Kidney (tissue), 11 donors: Measurements from ENCODE around the gene PRAMEF5. TPM values are rescaled to one million over a fixed set of nuclear protein-coding genes. Genes with fewer than 3 reads are reported as not detected.
A peak's percentile ranks its signal among the peaks of the same experiment; 100 is the strongest.
"Not testable (repeated sequence)": the region's sequence is repeated elsewhere in the genome, so short reads cannot be mapped to it uniquely, and the experiment has no call there.

Experiments used
- DNase-seq, 5 donors: peaks; one replicate each; pipeline ENCODE4 v3.0.0-alpha.2; 2013 to 2020
- FAIRE-seq: peaks from 2 replicates; lab custom pipeline; 2012; peaks lifted over from hg19 to GRCh38; lab: Jason Lieb, UNC
- H3K27ac ChIP-seq, 2 donors: one replicate each; pipeline ENCODE4 v1.7.0; 2013; ENCODE audit warnings: low read depth in 2 of 2, low read length in 2 of 2, inconsistent platforms in 1 of 2
- H3K27me3 ChIP-seq: one replicate; pipeline ENCODE4 v1.7.1; 2013; ENCODE audit warnings: low read length, inconsistent platforms; ENCODE audit not compliant: control insufficient read depth, insufficient read depth
- H3K36me3 ChIP-seq, 3 donors: one replicate each; pipeline versions ENCODE4 v1.7.0 to v1.7.1; 2013; ENCODE audit warnings: low read length in 3 of 3, control low read depth in 1 of 3, inconsistent platforms in 1 of 3; ENCODE audit not compliant: insufficient read depth in 3 of 3, control insufficient read depth in 2 of 3
- H3K4me1 ChIP-seq, 3 donors: one replicate each; pipeline versions ENCODE4 v1.7.0 to v1.7.1; 2013; ENCODE audit warnings: low read length in 3 of 3, inconsistent platforms in 1 of 3, low read depth in 1 of 3; ENCODE audit not compliant: control insufficient read depth in 2 of 3, insufficient read depth in 2 of 3
- H3K4me3 ChIP-seq, 3 donors: one replicate each; pipeline versions ENCODE4 v1.7.0 to v1.8.1; 2013; ENCODE audit warnings: low read length in 3 of 3, control low read depth in 1 of 3, inconsistent platforms in 1 of 3
- H3K9ac ChIP-seq, 3 donors: one replicate each; pipeline versions ENCODE4 v1.7.0 to v1.7.1; 2013; ENCODE audit warnings: low read length in 3 of 3, control low read depth in 1 of 3, inconsistent platforms in 1 of 3
- H3K9me3 ChIP-seq, 3 donors: one replicate each; pipeline versions ENCODE4 v1.7.0 to v1.7.1; 2013; ENCODE audit warnings: low read length in 3 of 3, control low read depth in 1 of 3, inconsistent platforms in 1 of 3; ENCODE audit not compliant: control insufficient read depth in 2 of 3, insufficient read depth in 1 of 3
- intact Hi-C: fragments of 100-400 bp; cut with DNase I; formaldehyde crosslinking; loops from one replicate; pipeline ENCODE4 v1.11.1; 2022
- polyA plus RNA-seq: library from polyadenylated mRNA; stranded (reverse); fragments of 350-450 nt; fragmentation: Illumina TruSeq; extraction: RNeasy Lipid Tissue Mini Kit (QIAGEN cat#74804); gene quantifications from one replicate; pipeline ENCODE4 v1.2.3, GENCODE V29; 2014; ENCODE audit warnings: low read depth, low replicate concordance; ENCODE audit not compliant: insufficient read depth
- total RNA-seq: library from RNA; stranded (reverse); fragmentation: NEBNext Ultra II Directional; extraction: Animal tissue kit (Norgen Biotek cat#: 25700); gene quantifications from one replicate; pipeline ENCODE4 v1.2.1, GENCODE V29; 2021
- donor health status: control.
- donor health status: control.
- donor health status: DM: yes; HTN: yes; CAD: no.
- donor health status: Normal renal cell carcinoma (clear cell type).

Gene PRAMEF5
- total and polyA plus RNA-seq, 2 donors from 2014 or later, result not detected

DNA sequence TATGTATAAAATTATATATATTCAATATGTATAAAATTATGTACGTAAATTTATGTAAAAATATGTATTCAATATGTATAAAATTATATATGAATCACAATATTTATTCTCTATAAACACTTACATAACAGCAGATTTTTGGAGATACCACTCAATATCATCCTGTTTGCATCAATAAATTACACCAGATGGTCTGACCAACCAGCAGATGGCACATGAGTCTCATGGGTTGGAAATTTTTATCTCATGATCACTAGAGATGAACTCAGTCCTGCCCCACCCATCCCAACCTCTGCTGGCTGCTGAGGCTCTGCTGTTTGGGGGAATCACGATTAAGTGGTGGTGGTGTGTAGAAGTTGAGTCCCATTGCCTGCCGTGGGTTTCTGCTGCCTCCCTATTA lies 25.6 kb downstream of the PRAMEF5 start:
- intact Hi-C loops, H3K27ac ChIP-seq, H3K4me1 ChIP-seq, H3K9me3 ChIP-seq, H3K36me3 ChIP-seq, H3K9ac ChIP-seq, H3K27me3 ChIP-seq, H3K4me3 ChIP-seq, DNase-seq: not testable (repeated sequence)
- peak; percentile 29 for FAIRE-seq

DNA sequence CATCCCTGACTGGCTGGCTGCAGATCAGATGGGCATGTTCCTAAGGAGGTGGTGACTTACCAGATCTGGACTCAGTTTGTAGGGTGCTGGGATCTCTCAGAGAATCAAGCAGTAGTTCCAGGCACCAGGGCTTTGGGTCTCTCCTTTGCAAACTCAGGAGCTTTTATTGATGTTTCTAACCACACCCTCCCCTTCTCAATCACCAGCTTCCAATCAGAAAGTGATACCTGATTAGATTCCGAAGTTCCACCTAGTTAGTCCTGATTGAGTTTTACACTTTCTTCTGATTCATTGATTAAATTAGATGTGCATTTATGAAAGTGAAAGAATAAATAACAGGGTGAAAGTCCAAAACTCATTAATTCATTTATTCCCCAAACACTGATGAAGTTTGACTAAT lies 31.0 kb downstream of the PRAMEF5 start, which contains the start of gene PRAMEF8:
TSS of gene PRAMEF8 (minus strand) at position 101 of the 400 bp plus-strand sequence. CDS start 1,046 bp downstream, outside the sequence.
- H3K27me3 ChIP-seq, H3K4me1 ChIP-seq, DNase-seq, intact Hi-C loops, H3K36me3 ChIP-seq, FAIRE-seq, H3K9ac ChIP-seq, H3K4me3 ChIP-seq, H3K27ac ChIP-seq, H3K9me3 ChIP-seq: not testable (repeated sequence)

DNA sequence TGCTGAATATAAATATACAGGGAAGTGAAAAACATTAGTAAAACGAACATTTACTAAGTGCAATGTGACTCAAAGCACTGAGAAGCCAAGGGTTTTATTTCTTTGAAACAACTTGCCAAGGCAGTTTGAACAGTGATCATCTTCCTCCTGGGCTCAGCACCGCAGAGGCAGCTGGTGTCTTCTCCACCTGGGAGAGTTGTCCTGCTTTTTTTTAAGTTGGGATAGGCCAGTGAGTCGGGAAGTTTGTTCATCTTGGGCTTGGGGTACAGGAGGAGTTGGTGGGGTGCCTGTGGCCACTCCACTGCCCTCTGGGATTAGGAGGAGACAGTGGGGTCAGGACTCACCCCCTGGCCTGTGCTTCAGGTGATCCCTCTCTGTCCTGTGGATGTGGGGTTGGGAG lies 35.0 kb downstream of the PRAMEF5 start:
- H3K9me3 ChIP-seq, FAIRE-seq, H3K9ac ChIP-seq, intact Hi-C loops, H3K27me3 ChIP-seq, H3K4me3 ChIP-seq, DNase-seq, H3K4me1 ChIP-seq, H3K36me3 ChIP-seq, H3K27ac ChIP-seq: not testable (repeated sequence)

DNA sequence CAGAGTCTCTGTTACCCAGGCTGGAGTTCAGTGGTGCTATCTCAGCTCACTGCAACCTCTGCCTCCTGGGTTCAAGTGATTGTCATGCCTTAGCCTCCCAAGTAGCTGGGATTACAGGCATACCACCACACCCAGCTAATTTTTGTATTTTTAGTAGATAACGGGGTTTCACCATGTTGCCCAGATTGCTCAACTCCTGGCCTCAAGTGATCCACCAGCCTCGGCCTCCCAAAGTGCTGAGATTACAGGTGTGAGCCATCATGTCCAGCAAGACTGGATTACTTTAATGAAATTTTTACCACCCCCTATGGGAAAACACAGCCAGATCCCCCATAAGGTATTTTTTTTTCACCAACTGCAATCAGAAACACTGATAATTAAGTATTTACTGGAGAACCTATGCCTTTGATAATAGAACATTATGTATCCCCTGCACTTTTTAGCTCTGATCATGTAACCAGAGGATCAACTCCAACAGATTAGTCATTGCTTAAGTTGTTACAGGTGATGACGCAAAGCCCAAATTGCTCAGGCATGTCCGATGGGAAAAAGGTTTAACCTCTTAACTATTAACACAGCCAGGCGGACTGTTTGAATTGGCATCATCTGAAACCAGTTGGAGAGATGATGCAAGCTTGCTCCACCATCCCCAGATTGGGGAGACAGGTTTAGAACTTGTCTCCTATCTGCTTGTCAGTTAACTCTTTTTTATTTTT lies 43.4 kb downstream of the PRAMEF5 start:
- DNase-seq, H3K27ac ChIP-seq, intact Hi-C loops, H3K36me3 ChIP-seq, H3K4me3 ChIP-seq, H3K27me3 ChIP-seq, H3K4me1 ChIP-seq, FAIRE-seq, H3K9me3 ChIP-seq, H3K9ac ChIP-seq: not testable (repeated sequence)

DNA sequence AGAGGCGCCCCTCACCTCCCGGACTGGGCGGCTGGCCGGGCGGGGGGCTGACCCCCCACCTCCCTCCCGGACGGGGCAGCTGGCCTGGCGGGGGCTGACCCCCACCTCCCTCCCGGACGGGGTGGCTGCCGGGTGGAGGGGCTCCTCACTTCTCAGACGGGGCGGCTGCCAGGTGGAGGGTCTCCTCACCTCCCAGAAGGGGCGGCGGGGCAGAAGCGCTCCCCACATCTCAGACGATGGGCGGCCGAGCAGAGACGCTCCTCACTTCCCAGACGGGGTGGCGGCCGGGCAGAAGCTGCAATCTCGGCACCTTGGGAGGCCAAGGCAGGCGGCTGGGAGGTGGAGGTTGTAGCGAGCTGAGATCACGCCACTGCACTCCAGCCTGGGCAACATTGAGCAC lies 44.7 kb downstream of the PRAMEF5 start:
- peak in 1 of 5 donors; percentile 61 for DNase-seq
- H3K27me3 ChIP-seq, FAIRE-seq, H3K4me3 ChIP-seq, H3K9me3 ChIP-seq, H3K27ac ChIP-seq, H3K4me1 ChIP-seq, intact Hi-C loops, H3K36me3 ChIP-seq, H3K9ac ChIP-seq: not testable (repeated sequence)

DNA sequence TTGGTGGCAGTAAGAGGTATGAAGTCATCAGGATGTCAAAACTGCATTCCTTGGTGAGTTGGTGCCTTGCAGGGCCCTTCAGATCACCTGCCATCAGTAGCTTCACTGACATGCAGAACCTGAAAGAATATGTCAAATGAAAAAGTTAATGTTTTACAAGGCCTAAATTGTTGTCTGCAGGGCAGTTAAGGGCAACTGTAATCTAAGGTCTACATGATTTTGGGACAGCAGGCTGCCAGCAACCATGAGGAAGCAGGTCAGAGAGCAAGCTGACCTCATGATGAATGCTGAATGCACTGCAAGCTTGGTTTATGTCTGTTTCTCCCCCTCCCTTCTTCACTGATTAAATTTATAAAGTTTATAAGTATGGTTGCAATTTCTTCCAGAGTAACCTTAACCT lies 48.2 kb downstream of the PRAMEF5 start:
- H3K9me3 ChIP-seq, FAIRE-seq, DNase-seq, H3K4me3 ChIP-seq, H3K36me3 ChIP-seq, H3K9ac ChIP-seq, H3K27me3 ChIP-seq, intact Hi-C loops, H3K27ac ChIP-seq, H3K4me1 ChIP-seq: not testable (repeated sequence)

DNA sequence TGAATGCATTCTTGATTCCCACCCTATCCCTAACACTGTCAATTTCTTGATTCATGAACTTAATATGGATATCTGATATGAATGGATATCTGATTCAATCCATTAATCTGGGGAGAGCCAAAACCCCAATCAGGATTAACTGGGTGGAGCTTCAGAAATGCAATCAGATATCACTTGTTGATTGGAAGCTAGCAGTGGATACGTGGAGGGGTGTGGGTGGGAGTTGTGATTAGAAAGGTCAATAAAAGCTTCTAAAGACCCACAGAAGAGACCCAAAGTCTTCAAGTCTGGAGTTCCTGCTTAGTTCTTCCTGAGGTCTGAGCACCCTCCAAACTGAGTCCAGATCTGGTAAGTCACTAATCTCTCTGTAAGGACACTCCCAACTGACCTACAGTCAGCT lies 49.2 kb downstream of the PRAMEF5 start, which contains the start of gene PRAMEF33:
TSS of gene PRAMEF33 (plus strand) at position 301 of the 400 bp plus-strand sequence. CDS start 2,416 bp downstream, outside the sequence.
- H3K9me3 ChIP-seq, H3K9ac ChIP-seq, H3K27me3 ChIP-seq, H3K4me1 ChIP-seq, H3K4me3 ChIP-seq, FAIRE-seq, H3K27ac ChIP-seq, DNase-seq, H3K36me3 ChIP-seq, intact Hi-C loops: not testable (repeated sequence)
